B cell (primary cell): ENCODE data around the gene HOXC9.

ENCODE experiments used
- CTCF ChIP-seq: fragments of 200-600 bp; IDR thresholded peaks from one replicate; pipeline ENCODE4 v1.8.0; 2022; ENCODE audit warnings: antibody characterized with exemption, mild to moderate bottlenecking
- EZH2 ChIP-seq: IDR thresholded peaks from 2 replicates; pipeline ENCODE4 v1.6.1; 2012; ENCODE audit warnings: borderline replicate concordance, low read depth, mild to moderate bottlenecking, moderate library complexity, low read length; ENCODE audit not compliant: insufficient read depth, poor library complexity, severe bottlenecking

- no peak for TF ChIP-seq EZH2
- no peak for TF ChIP-seq CTCF
These were observed 42.9 kb upstream of the HOXC9 start for GRCh38 chr12:53956914-53957536.
